GM04503 (cell line): Measurements from ENCODE around the gene VPS37D.
"Not testable (repeated sequence)": the region's sequence is repeated elsewhere in the genome, so short reads cannot be mapped to it uniquely, and the experiment has no call there.

Source experiments
- DNase-seq: peaks from one replicate; pipeline ENCODE4 v3.0.0-alpha.2; 2012; ENCODE audit warnings: low read depth

The VPS37D gene

DNA sequence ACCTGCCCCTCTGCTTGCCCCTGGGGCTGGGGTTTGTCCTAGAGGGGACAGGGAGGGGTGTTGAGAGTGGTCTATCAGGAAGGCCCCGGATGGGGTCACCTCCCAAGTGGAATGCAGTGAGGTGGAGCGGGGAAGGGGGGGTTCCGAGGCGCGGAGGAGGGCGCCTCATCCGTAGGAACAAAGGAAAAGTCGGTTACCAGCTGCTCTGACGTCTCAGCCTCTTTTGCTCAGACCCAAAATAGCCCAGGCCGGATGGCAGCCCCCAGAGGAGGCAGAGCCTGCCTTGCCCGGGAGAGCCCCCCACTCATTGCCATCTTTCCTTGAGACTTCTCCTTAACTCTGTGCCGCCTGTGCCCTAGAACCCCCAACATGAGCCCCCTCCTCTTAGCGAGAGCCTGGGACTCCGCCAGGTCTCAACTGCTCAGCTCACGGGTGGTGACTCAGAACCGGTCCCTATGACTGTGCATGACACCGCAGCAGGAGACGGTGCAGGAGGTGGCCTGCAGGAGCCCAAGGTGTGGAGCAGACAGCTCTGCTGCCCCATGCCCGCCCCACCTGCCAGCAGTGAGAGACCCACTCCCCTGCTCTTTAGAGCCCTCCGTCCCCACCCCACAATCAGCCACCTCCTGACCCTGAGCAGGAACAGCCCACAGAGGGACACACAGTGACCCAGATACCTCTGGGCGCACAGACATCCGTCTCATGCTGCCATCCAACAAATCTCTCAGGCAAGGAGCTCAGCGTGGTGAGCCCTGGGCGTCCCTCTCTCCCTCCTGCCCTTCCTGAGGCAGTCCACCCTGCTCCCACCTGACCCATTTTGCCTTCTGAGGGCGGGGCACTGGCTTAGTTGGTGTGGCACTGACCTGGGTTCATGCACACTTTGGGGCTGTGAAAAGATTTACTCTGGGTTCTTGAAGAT lies 38.8 kb downstream of the VPS37D start:
- DNase-seq = no peak

DNA sequence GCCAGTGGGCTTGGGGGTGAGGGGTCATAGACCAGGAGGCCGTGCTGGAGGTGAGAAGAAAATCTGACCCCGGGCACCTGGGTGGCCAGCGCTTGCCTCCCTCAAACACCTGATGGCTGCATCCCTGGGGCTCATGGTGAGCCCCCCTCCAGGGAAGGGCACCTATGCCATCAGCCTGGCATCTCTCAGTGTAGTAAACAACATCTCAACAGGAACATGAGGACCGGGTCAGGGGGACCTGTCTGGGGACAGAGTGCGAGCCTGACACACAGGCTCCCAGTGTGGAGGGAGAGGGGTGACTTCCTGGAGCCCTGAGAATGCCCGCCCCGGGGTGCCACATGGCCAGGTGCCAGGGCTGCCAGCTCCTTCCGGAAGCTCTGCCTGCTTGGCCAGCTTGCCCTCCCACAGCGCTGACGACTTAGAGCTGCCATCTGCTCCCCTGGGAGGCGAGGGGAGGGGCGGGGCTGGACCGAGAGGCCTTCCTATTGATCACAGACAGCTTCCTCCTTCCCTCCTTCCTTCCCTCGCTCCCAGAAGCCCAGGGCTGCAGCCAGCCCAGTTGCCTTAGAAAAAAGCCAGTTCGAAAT lies 39.5 kb downstream of the VPS37D start:
- DNase-seq = no peak

DNA sequence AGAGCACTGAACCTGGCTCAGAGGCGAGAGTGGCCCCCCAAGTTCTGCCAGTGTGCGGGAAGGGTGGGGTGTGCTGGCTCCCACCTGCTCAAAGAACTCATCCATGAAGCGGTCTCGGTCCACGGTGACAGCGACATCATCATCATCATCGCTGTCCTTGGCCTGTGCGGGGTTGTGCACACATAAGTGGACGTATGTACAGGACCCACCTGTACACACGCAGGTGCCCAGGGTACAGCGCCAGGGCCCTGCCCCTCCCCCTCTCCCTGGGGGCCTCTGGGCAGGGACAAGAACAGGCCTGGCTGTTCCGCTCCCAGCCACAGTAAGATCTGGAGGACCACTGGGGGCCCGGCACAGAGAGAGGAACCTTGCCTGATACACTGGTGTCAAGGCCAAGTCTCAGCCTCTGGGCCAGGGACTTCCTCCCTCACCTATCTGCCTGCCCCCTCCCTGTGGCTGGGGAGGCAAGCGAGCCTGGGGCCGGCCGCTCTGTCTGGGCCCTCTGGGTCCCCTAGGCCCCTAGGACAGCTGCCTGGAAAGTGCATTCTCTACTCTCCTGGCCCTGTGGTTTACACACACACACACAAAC lies 41.4 kb downstream of the VPS37D start:
- DNase-seq = no peak

DNA sequence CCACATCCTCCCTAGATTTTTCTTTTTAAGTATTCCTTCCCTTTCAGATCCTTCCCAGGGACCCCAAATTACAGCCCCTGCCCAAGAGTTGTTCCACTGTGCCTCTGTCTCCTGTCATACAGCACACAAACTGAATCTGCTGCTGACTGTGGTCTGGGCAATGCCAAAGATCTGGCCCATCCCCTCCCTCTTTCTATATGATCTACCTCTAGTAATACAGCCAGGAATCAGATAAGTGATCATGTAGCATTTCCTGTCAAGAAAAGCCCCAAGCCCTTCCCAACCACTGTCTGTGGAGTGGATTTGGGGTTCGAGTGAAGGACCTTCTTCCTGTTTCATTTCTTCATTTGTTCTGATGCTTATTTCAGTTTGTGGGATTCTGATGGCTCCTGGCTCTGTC lies 45.1 kb downstream of the VPS37D start:
- DNase-seq = no peak

DNA sequence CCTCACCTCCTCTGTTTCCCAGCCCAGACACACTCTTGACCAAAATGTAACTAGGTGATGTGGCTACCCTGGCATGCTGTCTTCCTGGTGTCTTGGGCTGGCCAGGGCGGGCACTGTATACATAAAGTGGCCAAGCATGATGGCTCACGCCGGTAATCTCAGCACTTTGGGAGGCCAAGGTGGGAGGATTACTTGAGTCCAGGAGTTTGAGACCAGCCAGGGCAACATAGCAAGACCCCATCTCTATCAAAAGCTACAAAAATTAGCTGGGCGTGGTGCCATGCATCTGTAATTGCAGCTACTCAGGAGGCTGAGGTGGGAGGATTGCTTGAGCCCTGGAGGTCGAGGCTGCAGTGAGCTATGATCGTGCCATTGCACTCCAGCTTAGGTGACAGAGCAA lies 45.7 kb downstream of the VPS37D start:
- not testable (repeated sequence) for DNase-seq

DNA sequence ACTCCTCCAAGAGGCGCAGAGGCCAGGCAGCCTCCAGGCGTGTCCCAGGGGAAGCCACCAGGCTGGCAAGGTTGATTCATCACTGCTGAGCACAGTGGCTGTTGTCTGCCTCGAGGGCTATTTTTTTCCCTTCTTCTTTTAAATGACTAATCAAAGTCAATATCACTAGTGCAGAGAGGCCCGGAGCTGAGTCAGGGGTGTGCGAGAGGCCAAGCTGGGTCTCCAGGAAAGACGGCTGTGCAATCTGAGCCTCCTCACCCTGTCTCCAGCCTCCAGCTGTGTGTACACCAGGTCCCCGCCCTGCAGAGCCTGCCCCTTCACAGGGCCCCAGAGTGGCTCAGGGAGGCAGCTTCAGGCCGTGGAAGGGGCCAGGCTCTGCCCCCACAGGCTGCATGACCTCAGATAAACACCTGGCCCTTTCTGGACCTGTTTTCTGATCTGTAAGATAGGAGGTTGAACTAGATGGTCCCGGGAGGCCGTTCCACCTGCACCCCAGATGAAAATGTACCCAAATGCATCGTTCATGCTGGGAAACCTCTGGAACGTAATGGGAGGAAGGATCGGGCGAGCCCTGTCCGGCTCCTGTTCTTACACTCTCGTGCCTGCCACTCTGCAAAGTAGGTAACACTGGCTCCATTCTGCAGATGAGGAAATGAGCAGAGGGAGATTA lies 48.2 kb downstream of the VPS37D start:
- peak; percentile 84 for DNase-seq

DNA sequence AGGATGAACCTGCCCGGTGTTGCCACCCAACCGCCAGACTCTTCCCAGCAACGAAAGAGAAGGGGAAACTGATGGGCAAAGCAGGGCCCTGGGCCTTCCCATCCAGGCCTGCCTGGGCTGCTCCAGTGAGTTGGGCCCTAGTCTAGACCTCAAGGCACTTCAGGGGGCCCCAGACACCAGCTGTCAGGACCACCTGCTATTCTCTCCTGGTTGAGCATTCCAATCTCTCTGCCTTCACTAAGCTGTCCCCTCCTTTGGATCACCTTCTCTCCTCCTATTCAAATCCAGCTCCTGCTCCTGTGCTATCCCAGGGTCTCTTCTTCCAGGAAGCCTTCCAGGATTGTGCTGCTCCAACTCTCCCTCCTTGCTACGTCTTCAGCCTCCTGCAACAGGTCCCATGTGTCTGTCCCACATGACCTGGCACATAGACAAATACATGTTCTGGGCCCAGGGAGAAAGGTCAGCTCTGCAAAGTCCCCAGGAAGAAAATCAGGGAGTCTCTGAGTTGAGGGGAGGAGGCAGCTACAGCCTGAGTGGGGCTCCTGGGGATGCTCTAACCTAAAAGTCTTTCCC lies 48.8 kb downstream of the VPS37D start:
- no peak for DNase-seq

DNA sequence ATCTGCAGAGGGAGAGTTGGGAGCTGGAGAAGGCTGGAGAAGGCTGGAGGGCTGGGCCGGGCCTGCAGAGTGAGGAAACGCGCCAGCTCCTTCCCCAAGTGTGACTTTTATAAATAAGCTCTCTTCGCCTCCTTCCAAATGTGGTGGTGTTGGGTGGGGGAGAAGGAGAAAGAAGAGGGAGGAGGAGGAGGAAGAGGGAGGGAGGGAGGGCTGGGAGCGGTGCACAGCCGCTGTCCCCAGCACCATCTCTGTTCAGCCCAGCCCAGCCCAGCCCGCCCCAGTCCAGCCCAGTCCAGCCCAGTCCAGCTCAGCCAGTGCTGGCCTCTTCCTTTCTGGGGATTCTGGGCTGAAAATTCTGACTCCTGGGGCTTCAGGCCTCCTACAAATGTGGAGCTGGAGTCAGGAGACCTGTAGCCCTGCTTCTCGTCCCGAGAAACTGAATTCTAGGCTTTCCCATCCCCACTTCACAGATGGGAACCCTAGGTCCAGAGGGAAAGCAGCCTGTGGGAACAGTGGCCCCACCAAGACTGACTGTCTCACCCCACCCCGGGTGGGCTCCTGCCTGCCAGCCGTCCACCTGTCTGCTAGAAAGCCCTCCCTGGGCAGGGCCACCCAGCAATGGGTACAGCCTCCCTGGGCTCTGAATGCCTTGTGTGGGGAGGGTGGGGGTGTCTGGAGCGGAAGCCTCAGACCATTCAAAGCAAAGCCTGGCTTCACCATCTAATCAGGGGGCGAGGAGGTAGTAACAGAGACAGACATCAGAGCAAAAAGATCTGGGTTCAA lies 49.6 kb downstream of the VPS37D start:
- DNase-seq = no peak

DNA sequence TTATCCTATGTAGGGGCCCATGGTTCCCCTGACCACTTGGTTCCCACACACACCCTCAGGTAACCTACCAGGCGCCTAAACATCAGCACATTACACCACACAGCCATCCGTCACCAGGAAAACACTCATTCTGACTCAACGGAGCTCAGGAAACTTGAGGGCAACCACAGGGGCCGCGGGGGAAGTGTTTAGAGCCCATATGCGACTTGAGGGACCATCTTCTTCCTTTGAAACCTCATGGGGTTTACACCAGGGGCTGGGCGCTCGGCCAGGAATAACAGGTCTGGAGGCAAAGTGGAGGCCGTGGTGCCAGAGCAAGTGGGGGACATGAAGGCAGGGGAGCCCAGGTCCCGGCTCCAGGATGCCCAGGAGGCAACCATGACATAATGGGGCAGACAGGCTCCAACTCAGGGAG lies 50.4 kb downstream of the VPS37D start:
- DNase-seq = peak; percentile 50

DNA sequence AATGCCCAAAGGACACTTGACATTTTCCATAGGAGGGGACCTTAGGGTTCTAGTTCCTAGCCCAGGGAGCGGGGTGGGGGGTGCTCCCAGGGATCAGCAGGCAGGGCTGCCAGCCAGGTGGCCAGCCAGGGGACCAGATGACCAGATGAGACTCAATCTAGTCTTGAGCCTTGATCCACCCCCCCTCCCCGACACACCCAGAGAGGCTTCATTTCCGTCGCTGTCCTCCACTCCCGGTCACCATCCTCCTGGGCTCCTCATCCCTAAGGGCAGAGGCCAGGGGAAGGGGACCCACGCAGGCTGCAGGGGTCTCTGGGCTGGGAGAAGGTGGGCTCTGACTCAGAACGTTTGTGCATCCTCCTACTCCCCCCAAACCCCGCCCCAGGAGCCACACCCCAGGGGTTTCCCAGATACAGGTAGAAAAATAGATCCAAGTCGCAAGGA lies 50.8 kb downstream of the VPS37D start:
- DNase-seq = no peak

DNA sequence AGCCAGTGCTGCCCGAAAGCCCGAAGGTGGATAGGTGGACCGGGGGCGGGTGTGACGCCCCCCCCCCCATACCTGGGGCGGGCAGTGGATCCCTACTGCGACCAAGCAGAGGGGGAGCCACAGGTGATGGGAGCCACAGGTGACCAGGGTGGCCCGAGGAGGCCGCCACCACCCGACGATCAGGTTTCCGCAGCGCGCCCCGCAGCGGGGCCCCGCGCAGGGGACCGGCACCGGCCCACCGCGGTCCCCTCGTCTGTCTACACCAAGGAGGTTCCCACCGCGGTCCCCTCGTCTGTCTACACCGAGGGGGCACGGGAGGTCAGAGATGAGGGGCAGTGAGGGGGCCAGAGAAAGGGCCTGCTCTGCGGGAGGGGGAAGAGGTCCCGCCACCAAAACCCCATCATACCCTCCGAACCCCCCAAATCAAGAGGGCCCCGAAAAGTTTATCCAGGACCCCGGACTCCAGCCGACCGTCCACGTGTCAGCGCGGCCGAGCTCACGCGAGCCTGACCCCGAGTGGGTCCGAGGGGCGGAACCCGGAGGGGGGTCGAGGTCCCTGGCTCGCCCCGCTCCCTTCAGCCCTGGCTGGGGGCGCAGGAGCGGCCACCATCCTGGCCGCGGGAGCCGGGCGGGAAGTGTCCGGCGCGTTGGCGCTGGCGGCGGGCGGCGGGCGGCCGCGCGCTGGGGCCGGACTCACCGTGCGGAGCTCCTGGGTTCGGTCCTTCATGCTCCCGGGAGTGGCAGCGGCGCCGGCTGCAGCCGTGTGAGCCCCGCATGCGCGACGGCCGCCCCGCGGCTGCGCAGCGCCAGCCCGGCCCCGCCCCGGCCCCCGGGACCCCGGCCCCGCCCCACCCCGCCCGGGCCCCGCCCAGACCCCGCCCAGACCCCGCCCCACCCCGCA lies 51.5 kb downstream of the VPS37D start, which contains the start of gene STX1A:
STX1A (minus strand) TSS at position 765 of the 901 bp plus-strand sequence; CDS start at position 727, 38 bp downstream.
- DNase-seq = no peak

DNA sequence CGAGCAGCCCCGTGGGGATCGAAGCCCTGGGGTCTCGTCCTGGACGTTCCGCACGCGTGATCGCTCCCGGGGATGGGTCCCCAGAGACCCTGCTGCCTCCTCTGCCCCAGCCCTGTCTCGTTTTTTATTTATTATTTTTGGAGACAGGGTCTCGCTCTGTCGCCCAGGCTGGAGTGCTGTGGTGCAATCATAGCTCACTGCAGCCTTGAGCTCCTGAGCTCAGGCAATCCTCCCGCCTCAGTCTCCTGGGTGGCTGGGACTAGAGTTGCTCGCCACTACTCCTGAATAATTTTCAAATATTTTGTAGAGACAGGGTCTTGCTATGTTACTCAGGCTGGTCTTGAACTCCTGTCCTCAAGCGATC lies 52.2 kb downstream of the VPS37D start:
- no peak for DNase-seq

DNA sequence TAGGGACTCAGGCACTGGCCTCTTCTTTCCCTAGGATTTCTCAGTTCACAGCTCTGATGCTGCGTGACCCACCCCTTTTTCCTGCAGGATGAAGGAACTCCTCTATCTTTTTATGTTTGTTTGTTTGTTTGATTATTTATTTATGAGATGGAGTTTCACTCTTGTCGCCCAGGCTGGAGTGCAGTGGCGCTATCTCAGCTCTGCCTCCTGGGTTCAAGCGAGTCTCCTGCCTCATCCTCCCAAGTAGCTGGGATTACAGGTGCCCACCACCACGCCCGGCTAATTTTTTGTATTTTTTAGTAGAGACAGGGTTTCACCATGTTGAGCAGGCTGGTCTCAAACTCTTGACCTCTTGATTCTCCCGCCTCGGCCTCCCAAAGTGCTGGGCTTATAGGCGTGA lies 52.8 kb downstream of the VPS37D start:
- not testable (repeated sequence) for DNase-seq

DNA sequence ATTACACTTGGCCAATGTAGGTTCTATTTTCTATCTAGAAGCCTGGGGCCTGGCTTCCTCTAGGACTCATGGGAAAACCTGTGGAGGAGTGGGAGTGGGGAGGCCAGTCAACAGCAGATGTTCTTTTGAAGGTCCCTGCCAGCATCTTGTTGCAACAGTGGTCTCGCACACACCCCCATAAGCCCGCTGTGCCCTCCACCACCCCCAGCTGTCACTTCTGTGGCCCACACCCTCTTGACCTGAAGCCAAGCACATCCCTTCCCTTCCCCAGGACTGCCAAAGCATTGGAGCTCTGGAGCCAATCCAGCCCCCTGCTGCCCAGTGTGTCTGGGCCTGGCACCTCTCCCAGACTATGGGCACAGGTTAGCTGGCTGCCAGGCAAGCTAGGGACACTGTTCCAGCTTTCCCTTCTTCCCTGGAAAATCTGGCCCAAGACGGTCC lies 53.8 kb downstream of the VPS37D start:
- DNase-seq = no peak
